ENCODE measurements around the gene SERPINB1.

- no peak for TF ChIP-seq CTCF (conservative IDR thresholded peaks at IDR 0.05; ENCODE audit: low read depth, low read length)
- TF ChIP-seq EZH2 (IDR thresholded peaks at IDR 0.05; ENCODE audit: low read length, unreplicated experiment), result no peak
Measured at GRCh38 chr6:2870046-2870636, 28.5 kb upstream of the SERPINB1 start.

All from PC-3 (cell line).